Hypothalamus (tissue), 51 donors: Measurements from ENCODE around the gene TOPBP1.
"Not testable (repeated sequence)": the region's sequence is repeated elsewhere in the genome, so short reads cannot be mapped to it uniquely, and the experiment has no call there.

Experiments
- DNase-seq, 51 donors: peaks; one replicate each; lab custom pipeline; 2025; lab: John Stamatoyannopoulos, UW

The TOPBP1 gene

GRCh38 chr3:133573629-133574194 is 88.0 kb downstream of the TOPBP1 start, which contains the start of gene CDV3:
Gene CDV3 (plus strand): TSS chr3:133573686. CDS start chr3:133574045, 359 bp downstream.
- no peak for DNase-seq

- no peak for DNase-seq
Measured at GRCh38 chr3:133573054-133573628, 88.6 kb downstream of the TOPBP1 start.

GRCh38 chr3:133572158-133573053 is 89.3 kb downstream of the TOPBP1 start:
- DNase-seq, result no peak

- no peak for DNase-seq
Measured at GRCh38 chr3:133570937-133571320, 90.8 kb downstream of the TOPBP1 start.

- no peak for DNase-seq
Measured at GRCh38 chr3:133570139-133570936, 91.4 kb downstream of the TOPBP1 start.

- no peak for DNase-seq
Measured at GRCh38 chr3:133568294-133569014, 93.3 kb downstream of the TOPBP1 start.

- DNase-seq, result no peak
Measured at GRCh38 chr3:133563816-133564215, 97.9 kb downstream of the TOPBP1 start.

GRCh38 chr3:133563186-133563591 is 98.6 kb downstream of the TOPBP1 start:
- no peak for DNase-seq

GRCh38 chr3:133562376-133562775 is 99.4 kb downstream of the TOPBP1 start:
- no peak for DNase-seq

- DNase-seq, result no peak
Measured at GRCh38 chr3:133561679-133562078, 100.1 kb downstream of the TOPBP1 start.

GRCh38 chr3:133551589-133551988 is 110.2 kb downstream of the TOPBP1 start:
- DNase-seq, result not testable (repeated sequence)
